HG02623 (cell line): ENCODE data around the gene ATP5F1D.

ENCODE experiments used
- ATAC-seq: cut with Tn5 transposase; IDR thresholded peaks from one replicate; pipeline ENCODE4 v1.9.1; 2021; ENCODE audit warnings: moderate library complexity; ENCODE audit not compliant: unreplicated experiment

ATP5F1D gene

GRCh38 chr19:1256646-1257474 is 15.3 kb downstream of the ATP5F1D start:
- no peak for ATAC-seq

GRCh38 chr19:1257475-1258162 is 16.1 kb downstream of the ATP5F1D start:
- ATAC-seq = no peak

GRCh38 chr19:1258163-1258492 is 16.6 kb downstream of the ATP5F1D start:
- ATAC-seq = no peak

- ATAC-seq = no peak
These were observed 17.2 kb downstream of the ATP5F1D start for GRCh38 chr19:1258707-1259205.

- no peak for ATAC-seq
These were observed 17.8 kb downstream of the ATP5F1D start for GRCh38 chr19:1259206-1259875.

GRCh38 chr19:1259876-1260748 is 18.6 kb downstream of the ATP5F1D start:
- peak; percentile 2 for ATAC-seq

- ATAC-seq = peak; percentile 71
These were observed 19.4 kb downstream of the ATP5F1D start for GRCh38 chr19:1260749-1261537.

- ATAC-seq = no peak
These were observed 19.9 kb downstream of the ATP5F1D start for GRCh38 chr19:1261538-1261797.

- no peak for ATAC-seq
These were observed 20.5 kb downstream of the ATP5F1D start for GRCh38 chr19:1261798-1262622.

- ATAC-seq = no peak
These were observed 21.1 kb downstream of the ATP5F1D start for GRCh38 chr19:1262623-1263123.

GRCh38 chr19:1263188-1263587 is 21.6 kb downstream of the ATP5F1D start:
- no peak for ATAC-seq

- no peak for ATAC-seq
These were observed 23.5 kb downstream of the ATP5F1D start for GRCh38 chr19:1264801-1265614.

- ATAC-seq = no peak
These were observed 24.1 kb downstream of the ATP5F1D start for GRCh38 chr19:1265615-1266128.

GRCh38 chr19:1266129-1266915 is 24.8 kb downstream of the ATP5F1D start:
- no peak for ATAC-seq

- ATAC-seq = no peak
These were observed 25.4 kb downstream of the ATP5F1D start for GRCh38 chr19:1266916-1267476.

- no peak for ATAC-seq
These were observed 26.1 kb downstream of the ATP5F1D start for GRCh38 chr19:1267477-1268225.
